GM19351 (cell line): ENCODE measurements around the gene SLC3A2.
A peak's percentile ranks its signal among the peaks of the same experiment; 100 is the strongest.
"Not testable (repeated sequence)": the region's sequence is repeated elsewhere in the genome, so short reads cannot be mapped to it uniquely, and the experiment has no call there.

Experiments
- ATAC-seq: cut with Tn5 transposase; IDR thresholded peaks from one replicate; pipeline ENCODE4 v1.9.1; 2021; ENCODE audit warnings: mild to moderate bottlenecking, moderate library complexity; ENCODE audit not compliant: unreplicated experiment

The SLC3A2 gene

DNA sequence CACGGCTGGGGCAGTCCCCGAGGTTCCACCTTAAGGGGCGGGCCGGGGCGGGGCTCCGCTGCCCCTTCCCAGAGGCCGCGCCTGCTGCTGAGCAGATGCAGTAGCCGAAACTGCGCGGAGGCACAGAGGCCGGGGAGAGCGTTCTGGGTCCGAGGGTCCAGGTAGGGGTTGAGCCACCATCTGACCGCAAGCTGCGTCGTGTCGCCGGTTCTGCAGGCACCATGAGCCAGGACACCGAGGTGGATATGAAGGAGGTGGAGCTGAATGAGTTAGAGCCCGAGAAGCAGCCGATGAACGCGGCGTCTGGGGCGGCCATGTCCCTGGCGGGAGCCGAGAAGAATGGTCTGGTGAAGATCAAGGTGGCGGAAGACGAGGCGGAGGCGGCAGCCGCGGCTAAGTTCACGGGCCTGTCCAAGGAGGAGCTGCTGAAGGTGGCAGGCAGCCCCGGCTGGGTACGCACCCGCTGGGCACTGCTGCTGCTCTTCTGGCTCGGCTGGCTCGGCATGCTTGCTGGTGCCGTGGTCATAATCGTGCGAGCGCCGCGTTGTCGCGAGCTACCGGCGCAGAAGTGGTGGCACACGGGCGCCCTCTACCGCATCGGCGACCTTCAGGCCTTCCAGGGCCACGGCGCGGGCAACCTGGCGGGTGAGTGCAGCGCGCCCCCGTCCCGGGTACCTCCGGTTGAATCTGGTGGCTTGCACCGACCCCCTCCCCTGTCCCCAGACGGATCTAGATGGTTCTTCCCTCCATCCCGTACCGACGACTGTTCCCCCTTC is at the start of gene SLC3A2:
Gene SLC3A2, plus strand, starts transcription at position 94 of the 776 bp plus-strand sequence. Its CDS starts 128 bp downstream, at position 222.
- peak; percentile 72 for ATAC-seq

DNA sequence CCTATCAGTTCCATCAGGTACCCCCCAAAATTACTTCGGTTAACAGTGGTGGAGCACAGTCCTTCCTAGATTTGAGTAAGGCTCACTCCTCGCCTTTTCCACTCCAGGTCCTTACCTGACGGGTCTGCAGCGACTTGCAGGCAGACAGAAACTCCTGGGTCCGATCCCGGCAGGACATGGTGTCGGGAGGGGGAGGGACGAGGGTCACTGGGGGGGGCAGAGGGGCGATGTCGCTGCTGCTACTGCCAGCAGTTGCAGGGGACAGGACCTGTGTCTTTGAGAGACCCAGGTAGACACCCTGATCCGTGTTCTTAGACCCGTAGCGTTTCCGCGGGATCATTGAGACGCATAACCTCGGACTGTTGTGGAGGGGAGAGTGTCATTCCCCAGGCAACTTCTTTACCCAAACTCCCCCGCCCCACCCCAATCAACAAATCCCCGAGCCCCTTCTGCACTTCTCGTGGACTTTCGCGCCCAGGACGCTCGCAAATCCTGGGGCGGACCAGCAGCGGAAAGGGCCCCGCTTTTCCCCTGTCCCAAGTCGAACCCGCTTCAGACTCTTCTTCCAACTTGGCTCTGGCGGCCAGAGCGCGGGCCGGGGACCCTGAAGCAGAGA is 49.7 kb upstream of the SLC3A2 start:
- no peak for ATAC-seq

DNA sequence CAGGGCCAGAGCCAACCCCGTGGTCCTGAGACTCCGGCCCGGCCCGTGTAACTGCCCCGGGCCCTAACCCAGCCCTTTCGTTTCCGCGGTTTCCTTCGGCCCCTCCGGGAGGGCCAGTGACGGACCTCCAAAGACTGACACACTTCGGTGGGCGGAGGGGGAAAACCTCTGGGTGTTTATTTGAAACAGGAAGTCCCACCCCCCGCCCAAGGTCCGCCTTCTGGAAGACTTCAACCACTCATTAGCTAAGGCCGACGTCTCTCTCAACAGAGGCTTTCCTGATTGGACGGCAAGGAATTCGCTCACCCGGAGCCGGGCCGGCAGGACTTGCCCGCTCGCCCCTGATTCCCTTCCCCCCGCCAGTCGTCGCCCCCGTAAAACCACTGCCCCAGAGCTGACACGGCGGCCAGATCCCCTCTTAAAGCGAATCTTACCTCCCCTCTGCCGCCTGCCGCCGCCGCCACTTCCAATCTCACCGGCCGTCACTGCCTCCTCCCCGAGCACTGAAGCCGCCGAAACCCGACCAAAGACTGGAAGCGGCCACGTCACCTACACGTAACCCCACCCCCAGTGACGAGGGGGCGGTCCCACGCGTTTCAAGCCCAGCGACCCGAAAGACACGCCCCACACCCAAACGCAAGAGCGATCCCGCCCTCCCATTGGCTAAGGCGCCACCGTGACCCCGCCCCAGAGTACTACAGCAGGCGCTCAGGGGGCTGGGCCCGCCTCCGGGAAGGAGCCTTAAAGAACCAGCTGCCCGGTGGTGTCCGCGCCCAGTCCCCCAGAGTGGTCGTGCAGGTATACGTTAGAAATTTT is 49.0 kb upstream of the SLC3A2 start, which contains the start of gene STX5:
Gene STX5, minus strand, starts transcription at position 532 of the 816 bp plus-strand sequence. CDS start 808 bp downstream, outside the sequence.
- ATAC-seq, result peak; percentile 90

DNA sequence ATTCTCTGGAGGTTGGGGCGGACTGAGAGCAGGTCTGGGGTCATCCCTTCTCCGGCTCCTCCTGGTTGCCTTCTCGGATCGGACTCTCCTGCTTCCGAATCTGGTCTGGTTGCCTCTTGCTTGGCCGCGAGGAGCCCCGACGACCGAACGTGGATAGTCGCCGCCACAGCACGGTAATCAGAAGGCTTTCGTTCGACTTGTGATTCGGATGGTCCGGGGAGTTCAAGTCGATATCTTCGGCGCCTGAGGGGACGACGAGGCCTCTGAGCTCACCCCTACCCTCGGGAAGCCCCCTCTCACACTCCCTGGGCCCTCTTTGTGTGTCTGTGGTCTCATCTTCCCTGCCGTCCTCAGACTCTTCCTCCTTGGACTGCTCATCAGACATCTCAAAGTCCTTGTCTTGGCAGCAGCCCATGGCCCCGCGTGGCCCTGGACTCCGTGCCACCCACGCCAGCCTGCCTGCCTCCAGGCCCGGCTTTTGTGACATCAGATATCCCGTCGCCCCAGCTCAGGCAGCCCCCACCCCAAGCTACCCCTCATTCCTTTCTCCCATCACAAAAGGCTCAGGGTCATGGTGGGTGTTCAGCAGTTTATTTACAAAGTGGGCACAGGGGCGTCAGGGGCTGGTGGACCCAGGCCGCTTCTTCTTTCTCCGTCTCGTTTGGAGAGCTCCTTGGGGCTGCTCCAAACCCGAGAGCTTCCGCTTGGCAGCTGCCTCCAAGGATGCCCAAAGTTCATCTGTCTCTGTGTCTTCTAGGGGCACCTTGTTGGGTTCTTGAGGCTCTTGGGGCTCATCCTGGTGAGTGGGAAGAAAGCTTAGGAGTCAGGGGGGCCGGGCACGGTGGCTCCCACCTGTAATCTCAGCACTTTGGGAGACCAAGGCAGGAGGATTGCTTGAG is 48.1 kb upstream of the SLC3A2 start, which contains the start of gene TEX54:
Gene TEX54, minus strand, starts transcription at position 506 of the 899 bp plus-strand sequence.
- peak; percentile 17 for ATAC-seq

DNA sequence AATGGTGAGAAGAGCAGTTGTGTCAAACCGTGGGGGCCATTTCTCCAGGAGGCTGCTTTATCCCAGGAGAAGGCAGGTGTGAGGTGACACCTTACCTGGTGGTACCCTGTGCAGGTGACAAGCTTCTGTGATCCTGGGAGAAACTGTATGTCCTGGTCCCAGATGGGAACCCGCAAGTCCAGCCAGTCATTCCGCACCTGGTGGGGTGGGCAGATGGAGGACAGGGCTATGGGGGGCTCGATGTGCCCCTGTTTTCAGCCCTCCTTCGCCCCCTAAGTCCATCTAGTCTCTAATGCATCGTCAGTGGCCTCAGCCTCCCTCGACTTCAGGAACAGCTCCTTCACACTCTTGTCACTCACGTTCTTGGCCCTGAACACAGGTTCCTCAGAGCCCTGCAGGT is 45.4 kb upstream of the SLC3A2 start:
- ATAC-seq, result no peak

DNA sequence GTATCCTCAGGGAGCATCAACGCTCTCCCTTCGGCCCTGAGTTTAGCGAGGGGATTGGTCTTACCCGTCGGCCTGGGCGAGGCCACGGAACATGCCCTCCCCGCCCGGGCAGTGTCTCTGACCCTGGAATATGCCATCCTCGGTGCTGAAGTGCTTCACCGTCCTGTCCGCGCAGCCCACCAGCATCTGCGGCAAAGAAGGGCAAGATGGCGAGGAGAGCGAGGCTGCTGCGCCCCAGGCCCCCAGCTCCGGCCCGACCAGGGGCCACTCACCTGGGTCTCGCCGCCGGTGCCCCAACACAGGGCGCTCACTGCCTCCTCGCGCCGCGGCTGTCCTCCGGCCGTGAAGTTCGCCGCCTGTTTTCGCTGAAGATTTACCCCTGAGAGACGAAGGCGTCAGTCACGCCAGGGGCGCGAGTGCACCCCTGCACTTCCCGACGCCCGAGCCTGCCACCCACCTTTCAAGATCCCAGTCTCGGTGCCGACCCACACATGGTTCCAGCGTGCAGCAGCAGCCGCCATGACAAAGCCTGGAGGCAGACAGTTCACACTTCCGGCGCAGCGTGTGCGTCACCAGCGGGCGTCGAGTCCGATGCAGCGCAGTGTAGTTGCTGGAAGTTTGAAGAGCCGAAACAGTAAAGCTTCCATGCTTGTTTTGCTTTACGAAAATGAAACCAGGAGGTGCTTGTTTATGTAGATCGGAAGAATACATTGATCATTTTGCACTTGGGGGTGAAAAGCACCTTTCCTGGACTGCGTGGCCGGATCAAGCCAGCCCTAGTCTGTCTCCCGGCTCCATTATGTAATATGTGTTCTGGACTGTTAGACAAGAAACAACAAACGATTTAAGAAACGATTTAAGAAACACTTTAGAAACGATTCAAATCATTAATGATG is 41.4 kb upstream of the SLC3A2 start, which contains the start of gene WDR74:
Gene WDR74, minus strand, starts transcription at position 541 of the 896 bp plus-strand sequence. Its CDS starts 20 bp downstream, at position 521.
- peak; percentile 47 for ATAC-seq

DNA sequence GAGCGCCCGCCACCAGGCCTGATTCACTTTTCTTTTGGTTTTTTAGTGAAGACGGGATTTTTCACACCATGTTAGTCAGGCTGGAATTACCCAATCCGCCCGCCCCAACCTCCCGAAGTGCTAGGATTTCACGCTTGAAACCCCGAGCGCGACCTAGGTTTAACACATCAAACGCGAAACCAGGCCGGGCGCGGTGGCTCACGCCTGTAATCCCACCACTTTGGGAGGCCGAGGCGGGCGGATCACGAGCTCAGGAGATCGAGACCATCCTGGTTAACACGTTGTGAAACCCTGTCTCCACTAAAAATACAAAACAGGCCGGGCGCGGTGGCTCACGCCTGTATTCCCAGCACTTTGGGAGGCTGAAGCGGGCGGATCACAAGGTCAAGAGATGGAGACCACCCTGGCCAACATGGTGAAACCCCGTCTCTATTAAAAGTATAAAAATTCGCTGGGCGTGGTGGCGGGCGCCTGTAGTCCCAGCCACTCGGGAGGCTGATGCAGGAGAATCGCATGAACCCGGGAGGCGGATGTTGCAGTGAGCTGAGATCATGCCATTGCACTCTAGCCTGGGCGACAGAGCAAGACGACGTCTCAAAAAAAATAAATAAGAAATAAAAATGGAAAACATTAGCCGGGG is 39.9 kb upstream of the SLC3A2 start:
- not testable (repeated sequence) for ATAC-seq

DNA sequence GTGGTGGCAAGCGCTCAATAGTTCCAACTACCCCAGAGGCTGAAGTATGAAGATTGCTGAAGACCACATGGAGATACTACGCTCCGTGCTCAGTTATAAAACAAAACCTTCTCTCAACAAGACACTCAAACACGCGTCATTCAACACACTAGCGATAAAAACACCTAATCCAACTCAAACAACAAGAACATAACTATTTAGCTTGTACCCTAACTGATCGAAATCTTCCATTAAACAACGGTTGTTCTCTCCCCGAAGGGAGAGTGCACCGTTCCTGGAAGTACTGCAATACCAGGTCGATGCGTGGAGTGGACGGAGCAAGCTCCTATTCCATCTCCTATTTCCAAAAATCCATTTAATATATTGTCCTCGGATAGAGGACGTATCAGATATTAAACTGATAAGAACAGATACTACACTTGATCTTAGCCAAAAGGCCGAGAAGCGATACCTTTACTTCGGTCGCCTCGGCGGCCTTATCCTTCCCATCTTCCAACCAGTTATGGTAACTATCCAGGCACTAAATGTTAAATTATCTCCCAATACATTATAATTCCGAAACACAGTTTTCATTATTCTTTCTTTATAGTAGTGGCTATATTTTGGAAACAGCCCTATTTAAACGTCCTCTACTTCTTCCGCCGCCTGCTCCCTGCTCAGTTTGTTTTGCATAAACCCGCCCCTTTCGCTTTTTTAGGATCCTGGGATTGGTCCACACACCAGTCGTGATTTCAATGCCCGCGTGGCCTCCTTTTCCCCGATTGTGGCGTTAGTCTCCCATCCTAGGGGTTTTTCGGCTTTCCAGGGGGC is 39.1 kb upstream of the SLC3A2 start:
- ATAC-seq, result peak; percentile 67

DNA sequence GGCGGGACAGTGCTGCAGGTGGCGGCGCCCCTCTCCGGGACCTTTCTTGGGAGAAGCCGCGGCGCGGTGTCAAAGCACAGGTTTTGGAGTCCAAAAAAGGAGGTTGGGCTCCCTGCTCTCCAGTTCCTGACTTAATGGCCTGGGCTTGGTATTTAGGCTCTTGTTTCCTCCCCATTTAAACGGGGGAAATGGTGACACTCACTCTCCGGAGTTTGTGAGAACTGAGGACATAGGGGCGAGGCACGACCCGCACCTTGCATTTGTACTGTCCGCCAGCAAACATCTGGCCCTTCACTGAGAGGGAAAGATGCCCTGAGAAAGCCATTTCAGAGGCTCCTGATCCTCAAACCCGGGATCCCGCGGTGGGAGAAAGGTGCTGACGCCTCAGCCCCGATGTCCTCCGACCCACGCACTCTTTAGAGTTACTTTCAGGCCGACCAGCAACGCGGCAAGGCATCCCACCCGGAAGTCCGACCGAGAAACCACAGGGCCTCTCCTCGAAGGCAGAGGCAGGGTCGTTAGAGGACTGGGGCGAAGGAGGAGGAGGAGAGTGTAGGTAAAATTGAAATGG is 38.4 kb upstream of the SLC3A2 start:
- no peak for ATAC-seq

DNA sequence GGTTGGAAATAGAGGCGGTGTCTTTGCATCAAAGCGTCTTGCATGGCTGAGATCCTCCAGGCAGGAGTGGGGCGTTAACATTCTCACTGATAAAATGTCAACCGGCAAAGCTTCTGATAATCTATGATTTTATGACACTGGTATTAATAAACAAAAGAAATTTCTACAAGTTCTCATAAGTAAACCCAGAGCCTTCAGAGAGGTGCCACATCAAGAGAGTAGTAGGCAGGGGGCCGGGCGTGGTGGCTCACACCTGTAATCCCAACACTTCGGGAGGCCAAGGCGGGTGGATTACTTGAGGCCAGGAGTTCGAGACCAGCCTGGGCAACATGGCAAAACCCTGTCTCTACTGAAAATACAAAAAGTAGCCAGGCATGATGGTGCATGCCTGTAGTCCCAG is 37.8 kb upstream of the SLC3A2 start:
- not testable (repeated sequence) for ATAC-seq

DNA sequence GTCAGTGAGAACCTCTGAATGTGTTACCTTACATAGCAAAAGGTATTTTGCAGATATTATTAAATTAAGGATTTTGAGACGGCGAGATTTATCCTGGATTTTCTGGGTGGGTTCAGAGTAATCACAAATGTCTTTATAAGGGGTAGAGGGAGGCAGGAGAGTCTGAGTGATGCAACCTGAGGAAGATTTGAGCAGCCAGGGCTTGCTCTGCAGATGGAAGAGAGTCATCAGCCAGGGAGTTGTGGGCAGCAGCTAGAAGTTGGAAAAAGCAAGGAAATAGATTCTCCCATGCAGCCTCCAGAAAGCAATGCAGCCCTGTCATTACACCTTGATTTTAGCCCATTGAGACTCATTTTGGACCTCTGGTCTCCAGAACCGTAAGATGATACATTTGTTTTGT is 37.2 kb upstream of the SLC3A2 start:
- no peak for ATAC-seq

DNA sequence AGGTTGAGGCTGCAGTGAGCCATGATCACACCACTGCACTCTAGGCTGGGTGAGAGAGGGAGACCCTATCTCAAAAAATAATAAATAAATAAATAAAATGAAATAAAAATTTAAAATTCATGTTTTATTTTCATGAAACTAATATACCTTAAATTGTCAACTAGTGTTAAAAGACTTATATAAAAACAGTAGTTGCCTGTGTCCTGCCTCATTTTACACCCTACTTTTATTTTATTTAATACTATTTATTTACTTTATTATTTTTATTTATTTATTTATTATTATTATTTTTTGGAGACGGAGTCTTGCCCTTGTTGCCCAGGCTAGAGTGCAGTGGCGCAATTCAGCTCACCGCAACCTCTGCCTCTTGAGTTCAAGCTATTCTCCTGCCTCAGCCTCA is 36.5 kb upstream of the SLC3A2 start:
- no peak for ATAC-seq

DNA sequence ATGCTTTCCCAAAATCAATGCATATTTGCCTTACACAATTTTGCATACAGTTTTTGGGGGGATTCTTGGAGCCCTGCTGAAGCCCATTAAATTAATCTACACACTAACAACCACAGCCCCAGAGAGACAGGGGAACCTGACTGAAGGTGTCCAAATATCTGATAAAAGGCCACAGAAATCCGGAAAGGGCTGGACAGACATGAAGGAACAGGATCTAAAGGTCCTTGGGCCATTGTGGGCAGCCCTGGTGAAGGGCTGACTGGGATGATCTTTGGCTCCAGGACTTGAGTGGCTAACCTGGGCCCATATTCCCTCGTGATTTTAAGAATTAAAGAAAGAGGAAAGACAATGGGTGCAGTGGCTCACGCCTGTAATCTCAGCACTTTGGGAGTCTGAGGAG is 34.5 kb upstream of the SLC3A2 start:
- no peak for ATAC-seq

DNA sequence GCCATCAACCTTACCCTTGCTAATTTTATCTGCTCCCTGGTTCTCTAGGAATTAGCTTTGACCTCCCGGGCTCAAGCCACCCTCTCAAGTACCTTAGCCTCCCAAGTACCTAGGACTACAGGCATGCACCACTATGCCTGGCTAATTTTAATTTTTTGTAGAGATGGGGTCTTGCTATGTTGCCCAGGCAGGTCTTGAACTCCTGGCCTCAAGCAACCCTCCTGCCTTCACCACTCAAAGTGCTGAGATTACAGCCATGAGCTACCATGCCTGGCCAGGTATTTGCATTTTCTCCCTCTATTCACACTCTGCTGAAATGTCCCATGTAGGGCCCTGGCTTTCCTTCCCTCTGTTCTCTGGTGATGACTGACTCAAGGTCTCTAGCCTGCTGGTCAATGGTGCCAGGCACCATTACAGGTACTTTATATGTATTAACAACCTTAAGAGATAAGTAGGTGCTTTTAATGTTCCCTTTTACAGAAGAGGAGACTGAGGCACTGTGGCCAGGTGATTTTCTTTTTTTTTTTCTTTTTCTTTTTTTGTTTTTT is 32.9 kb upstream of the SLC3A2 start:
- no peak for ATAC-seq

DNA sequence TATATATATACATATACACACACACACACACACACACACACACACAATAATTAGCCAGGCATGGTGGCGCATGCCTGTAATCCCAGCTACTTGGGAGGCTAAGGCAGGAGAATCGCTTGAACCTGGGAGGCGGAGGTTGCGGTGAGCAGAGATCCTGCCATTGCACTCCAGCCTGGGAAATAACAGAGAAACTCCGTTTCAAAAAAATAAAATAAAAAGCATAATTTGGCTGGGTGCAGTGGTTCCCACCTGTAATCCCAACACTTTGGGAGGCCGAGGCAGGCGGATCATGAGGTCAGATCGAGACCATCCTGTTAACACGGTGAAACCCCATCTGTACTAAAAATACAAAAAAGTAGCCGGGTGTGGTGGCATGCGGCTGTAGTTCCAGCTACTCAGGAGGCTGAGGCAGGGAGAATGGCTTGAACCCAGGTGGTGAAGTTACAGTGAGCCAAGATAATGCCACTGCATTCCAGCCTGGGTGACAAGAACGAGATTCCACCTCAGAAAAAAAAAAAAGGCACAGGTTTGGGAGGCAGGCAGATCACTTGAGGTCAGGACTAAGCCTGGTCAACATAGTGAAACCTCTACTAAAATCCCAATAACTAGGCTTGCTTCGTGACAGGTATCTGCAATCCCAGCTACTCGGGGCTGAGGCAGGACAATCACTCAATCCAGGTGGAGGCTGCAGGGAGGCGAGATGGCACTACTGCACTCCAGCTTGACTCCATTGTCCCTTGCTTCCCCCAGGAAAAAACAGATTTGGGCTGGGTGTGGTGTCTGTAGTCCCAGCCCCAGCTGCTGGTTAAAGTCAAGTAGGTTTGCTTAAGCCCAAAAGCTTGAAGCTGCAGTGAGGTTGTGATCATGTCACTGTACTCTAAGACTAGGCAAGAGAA is 29.5 kb upstream of the SLC3A2 start:
- no peak for ATAC-seq

DNA sequence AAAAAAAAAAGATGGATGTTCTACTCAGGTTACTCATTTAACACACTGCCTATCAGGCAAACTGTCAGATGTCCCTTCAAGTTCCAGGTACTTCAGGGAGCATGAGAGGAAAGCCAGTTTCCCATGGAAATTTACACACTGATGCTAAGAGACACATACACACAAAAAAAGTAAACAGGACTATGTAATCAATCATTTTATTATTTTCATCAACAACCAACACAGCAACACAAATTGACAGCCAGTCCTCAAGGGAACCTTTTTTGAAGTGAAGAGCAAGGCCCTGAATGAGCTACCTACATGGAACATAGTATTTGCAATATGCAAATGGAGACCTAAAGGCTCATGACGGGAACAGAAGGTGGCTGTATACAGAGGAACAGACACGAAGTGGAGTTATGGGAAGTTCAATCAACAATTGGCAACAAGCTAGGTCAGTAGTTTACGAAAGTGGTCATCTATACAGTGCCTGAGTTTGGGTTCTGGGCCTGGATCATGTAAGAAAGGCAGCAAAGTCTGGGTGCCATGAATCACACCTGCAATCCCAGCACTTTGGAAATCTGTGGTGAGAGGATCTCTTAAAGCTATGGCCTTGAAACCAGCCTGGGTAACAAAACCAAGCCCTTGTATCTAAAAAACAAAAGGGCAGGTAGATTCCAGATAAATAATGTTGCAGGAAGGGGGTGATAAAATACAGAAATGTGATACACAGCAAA is 28.7 kb upstream of the SLC3A2 start:
- no peak for ATAC-seq
